ENCODE data around the gene HMCN1.
"Not testable (repeated sequence)": the region's sequence is repeated elsewhere in the genome, so short reads cannot be mapped to it uniquely, and the experiment has no call there.

Gene HMCN1

DNA sequence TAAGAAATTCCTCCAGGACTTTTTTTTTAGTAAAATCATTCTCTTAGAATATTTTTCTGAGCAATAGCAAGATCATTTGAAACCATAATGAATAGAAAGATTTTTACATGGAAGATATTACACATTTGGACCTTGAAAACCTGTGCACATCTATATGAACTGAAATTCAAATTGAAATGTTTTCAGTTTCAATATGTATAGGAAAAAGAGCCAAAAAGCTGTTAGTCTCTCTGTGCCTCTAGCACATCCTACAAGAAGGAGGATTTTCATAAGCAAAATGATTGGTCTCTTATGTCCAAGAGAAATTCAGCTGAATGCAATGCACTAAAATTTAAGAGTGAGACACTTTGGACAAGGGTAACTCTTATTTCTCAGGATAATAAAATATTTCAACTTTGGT, 8.2 kb downstream of the HMCN1 start:
- DNase-seq, result no peak

- DNase-seq, result no peak
These were observed 11.0 kb downstream of the HMCN1 start for GRCh38 chr1:185745165-185745564.

- no peak for DNase-seq
These were observed 24.9 kb downstream of the HMCN1 start for GRCh38 chr1:185759061-185759460.

GRCh38 chr1:185761841-185762240, 27.6 kb downstream of the HMCN1 start:
- no peak for DNase-seq

- no peak for DNase-seq
These were observed 33.4 kb downstream of the HMCN1 start for GRCh38 chr1:185767508-185768120.

DNA sequence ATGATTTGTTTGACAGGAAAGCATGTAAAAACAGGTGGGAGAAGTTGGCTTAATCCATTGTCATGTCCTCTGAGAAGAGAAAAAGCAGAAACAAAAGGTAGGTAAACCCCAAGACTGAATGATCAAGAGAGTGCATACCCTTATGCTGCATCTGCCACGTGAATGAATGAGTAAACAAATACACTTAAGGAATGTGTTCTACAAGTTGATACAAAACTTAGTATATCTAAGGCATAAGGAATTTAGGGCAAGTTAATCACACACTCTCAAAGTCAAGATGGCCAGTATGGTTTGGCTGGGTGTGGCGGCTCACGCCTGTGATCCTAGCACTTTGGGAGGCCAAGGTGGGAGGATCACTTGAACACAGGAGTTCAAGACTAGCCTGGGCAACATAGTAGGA, 34.2 kb downstream of the HMCN1 start:
- DNase-seq, result no peak

GRCh38 chr1:185769136-185769535, 34.9 kb downstream of the HMCN1 start:
- no peak for DNase-seq

GRCh38 chr1:185774394-185774793, 40.2 kb downstream of the HMCN1 start:
- DNase-seq, result no peak

- no peak for DNase-seq
These were observed 41.3 kb downstream of the HMCN1 start for GRCh38 chr1:185775501-185775900.

DNA sequence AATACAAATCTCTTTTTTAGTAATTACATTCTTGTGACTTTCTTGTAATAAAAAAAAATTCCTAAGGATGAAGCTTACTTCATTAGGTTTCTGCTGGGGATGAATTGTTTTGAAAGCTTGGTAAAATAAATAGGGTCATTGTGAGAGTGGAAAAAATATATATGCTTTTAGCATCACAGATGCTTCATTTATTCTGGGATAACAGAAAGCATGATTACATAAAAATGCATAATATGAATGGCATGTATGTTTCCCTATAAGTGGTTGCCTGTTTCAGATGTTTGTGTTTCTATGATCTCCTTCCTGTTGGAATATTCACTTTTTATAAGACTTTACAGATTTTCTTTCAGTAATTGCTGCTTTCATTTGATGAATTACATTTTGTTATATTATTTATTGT, 42.3 kb downstream of the HMCN1 start:
- DNase-seq, result no peak

GRCh38 chr1:185783860-185784259, 49.7 kb downstream of the HMCN1 start:
- not testable (repeated sequence) for DNase-seq

DNA sequence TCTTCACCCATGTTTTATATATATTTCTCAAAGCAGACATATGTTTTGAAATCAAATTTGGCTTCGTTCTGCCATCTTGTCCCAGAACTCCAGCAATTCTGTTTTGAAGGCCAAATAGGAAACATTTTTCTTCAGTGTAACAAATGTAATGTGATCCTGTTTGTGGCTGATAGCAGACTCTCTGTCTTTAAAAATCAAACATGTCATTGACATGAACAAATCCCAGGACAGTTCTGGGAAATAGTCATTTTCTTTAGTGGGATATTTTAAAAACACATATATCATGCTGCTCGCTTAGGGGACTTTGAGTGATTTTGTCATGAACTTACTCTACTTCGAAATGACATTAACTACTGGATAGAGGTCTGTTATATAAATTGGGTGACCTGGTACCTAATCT, 51.4 kb downstream of the HMCN1 start:
- DNase-seq, result no peak

DNA sequence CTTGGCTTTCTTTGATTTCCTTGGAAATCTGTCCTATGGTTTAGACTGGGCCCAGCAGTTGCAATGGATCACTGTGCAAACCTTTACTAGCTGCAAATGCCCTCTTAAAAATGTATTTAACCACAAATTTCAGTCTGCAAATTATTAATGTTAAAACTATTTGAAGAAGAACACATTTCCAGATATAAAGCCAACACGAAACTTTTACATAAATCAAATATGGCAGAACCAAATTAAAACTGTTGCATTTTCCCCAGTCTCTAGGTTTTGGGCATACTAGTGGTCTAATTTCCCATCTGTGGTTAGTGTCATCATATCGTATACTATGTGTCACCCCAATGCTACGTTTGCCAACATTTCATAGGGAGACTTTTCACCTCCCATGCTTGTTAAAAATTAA, 52.3 kb downstream of the HMCN1 start:
- no peak for DNase-seq

DNA sequence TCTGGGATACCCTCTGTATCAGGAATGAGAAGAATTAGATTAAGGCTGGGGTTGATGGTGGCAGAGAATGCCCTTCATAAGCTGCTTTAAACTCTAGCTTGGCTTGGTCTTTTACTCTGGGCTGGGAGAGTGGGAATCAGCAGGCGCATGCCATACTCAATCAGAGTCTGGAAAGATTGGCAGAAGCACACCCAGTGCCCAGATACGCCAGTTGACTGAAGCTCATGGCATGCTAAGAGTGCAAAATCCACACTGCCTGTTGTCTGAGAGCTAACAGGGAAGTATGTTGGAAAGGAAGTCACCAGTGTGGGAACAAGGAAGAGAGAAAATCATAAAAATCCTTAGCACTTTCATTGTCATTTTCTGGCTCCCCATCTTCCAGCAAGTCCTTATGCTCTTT, 53.0 kb downstream of the HMCN1 start:
- DNase-seq, result no peak

DNA sequence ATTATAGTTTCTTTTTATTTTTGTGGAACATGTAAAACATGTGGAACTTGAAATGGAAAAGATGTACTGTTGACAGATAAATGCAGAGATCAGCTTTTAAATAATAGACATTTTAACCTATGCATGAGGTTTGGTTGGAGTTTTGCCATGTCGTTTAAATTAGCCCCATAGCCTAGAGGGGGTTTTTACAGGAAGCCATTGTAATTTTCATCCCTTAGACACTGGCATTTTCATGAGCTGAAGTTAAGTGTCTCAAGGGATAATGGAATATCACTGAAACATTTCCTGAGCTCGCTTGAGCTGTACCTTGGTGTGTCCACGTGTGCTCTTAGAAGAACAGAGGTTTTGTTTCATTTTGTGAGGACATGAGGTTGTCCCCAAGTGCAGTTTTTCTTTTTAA, 54.2 kb downstream of the HMCN1 start:
- no peak for DNase-seq

DNA sequence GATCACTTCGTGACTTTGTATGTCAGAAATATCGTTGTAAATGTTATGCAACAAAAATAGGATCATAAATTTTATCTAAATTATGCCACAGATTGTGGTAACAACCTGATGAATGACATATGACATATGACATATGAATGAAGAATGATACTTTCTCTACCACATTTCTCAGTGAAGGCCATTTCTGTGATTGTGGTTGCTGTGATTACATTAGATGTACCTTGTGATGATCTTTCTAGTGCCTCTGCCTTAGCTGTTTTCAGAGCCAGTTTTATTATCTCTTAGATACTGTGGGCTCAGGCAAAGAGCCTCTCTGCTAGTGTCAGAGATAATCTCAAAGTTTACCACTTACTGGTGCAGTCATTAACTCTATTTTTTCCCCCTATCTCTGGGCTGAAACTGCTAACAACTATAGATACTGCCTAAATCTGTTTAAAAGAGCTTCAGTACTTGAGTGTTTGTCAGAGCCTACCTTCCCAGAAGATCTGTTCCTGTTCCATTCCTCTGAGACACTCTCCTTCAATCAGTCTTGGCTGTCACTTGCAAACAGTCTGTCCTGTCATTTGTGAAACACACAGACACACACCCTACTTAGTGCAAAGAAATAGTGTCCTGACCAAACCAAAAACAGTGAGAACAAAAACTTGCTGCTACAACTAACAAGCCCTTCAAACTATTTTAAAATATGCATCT, 55.5 kb downstream of the HMCN1 start:
- DNase-seq, result no peak

DNA sequence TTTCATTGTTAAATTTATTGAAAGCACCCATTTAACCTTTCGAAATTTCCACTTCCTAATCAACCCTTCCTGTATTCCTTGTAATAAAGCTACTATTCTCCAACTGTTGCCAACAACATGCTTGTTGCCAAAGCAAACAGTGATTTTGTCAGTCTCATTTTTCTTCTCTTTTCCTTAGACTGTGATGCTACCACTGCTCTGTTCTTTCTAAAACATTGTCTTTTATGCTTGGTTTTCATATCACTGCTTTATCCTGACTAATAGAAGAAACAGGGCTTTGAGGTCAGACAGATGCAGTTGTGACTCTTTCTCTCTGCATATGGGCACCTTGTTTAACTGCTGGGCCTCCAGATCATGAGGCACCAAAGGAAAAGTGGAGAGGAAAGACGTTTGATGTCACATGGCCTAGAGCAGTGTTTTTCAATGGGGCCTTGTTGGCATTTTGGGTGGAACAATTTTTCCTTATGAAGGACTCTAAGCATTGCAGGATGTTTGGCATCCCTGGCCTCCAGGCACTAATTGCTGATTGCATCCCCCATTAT, 56.1 kb downstream of the HMCN1 start:
- no peak for DNase-seq

DNA sequence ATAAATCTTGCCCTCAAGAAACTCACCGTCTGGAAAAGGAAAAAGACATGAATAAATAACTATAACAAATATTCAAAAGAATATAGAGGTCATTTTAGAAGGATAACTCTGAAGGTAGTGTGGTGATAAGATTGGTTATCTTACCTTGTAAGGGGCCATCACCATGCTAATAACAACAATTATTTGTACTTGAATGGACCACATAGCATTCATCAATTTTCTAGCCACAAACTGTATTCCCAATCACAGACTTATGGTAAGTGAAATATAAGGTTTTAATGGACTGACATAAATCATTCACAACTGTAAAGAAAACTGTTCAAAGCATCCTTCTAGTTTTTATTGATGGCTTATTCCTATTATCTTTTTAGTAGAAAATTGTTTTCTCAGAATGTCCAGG, 57.8 kb downstream of the HMCN1 start:
- no peak for DNase-seq

GRCh38 chr1:185794495-185794894, 60.3 kb downstream of the HMCN1 start:
- not testable (repeated sequence) for DNase-seq

DNA sequence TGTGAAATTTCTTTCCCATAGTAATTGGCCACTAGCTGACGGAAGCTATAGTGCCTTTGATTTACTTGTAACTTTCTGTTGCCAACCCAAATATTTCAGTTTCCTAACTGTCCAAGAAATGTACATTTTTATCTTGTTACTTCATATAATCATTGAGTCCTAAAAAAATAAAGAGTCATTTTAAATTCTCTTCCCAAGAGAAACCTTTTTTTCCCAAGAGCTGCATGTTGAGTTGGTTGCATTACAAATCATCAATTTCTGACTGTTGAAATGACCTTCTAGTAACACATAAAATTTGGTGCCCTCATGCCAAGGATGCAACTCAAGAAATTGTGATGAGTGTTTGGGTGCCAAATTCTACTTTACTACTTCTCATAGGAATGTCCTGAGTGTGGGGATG, 61.0 kb downstream of the HMCN1 start:
- DNase-seq, result no peak

DNA sequence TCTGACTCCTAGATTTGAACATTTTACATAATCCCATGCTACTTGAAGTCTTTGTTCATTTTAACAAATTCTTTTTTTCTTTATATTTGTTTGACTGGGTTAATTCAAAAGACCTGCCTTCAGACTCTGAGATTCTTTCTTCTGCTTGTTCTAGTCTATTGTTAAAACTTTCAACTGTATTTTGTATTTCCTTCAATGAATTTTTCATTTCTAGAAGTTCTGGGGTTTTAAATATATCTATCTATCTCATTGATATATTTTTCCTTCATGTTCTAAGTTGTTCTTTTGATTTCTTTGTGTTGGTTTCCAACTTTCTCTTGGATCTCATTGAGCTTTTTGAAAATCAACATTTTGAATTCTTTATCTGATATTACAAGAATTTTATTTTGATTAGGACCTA, 64.3 kb downstream of the HMCN1 start:
- DNase-seq, result no peak

DNA sequence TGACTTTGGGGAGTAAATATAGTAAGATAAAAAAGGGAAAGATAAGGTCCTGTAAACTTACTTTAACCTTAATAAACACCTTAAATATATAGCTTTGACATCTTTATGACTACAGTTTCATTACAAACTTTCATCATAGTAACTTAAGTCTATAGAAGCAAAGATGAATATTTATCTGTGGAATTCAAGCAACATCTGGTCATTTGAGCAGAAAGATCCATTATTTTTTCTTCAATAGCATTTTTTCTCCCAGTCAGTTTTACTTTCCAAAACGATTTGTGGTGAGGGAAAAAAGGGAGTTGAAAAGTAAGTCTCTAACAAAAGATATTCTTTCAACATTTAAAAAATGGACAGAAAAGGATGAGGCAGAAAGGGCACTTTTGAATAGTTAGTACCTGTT, 69.0 kb downstream of the HMCN1 start:
- DNase-seq, result no peak

- no peak for DNase-seq
These were observed 70.0 kb downstream of the HMCN1 start for GRCh38 chr1:185804206-185804605.

DNA sequence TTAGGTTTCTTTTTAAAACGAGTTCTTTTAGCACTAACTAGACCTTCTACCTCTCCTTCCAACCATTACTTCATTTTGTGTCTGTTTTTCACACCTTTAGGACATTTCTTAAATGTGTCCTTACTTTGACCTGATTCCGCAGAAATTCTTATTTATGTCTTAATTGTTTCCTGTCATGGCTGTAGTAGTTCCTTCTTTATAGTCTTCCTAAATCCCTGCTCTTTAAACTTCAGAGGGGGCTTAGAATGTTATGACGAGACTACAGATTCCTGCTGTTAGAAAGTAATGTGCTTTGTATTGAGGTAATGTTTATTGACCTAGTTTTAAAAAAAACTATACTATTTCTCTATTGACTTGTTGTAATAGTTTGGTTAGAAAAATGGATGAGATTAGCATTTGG, 70.4 kb downstream of the HMCN1 start:
- DNase-seq, result no peak

DNA sequence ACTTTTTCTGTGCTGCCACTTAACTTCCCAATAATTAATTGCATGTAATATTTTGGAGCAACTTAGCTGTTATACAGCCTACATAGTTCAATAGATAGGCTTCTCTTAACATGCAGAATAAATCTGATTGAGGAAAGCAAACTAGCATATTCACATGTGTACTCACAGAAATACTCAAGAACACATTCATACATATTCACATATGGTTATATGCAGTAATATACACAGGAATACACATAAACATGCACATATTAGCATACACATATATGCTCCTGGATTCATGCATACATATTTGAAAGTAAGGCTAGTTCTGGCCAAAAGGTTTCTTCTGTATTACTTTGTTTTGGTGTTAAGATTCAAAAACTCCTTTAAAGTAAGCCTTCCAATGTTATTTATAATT, 73.1 kb downstream of the HMCN1 start:
- no peak for DNase-seq

All from hematopoietic multipotent progenitor cell treated with erythropoietin and hydrocortisone succinate and interleukin-3 and kit ligand, for 8 days (in vitro differentiated cells).